Fibroblast of lung (primary cell): ENCODE data around the gene TBC1D12. TPM values are rescaled to one million over a fixed set of nuclear protein-coding genes. Genes with fewer than 3 reads are reported as not detected.

Experiments used
- DNase-seq, 2 donors: peaks; one replicate each; pipeline versions ENCODE4 v3.0.0 to v3.0.0-alpha.2; 2010; ENCODE audit warnings: low read depth in 2 of 2
- H2AFZ ChIP-seq: 2 replicates; pipeline ENCODE4 v1.5.1; 2012; ENCODE audit warnings: low read length, control low read depth, inconsistent platforms
- H3K27ac ChIP-seq: 2 replicates; pipeline ENCODE4 v1.5.1; 2011; ENCODE audit warnings: low read length, control low read depth; ENCODE audit not compliant: insufficient read depth
- H3K27me3 ChIP-seq: 2 replicates; pipeline ENCODE4 v1.5.1; 2011; ENCODE audit warnings: mild to moderate bottlenecking, low read length; ENCODE audit not compliant: control insufficient read depth, insufficient read depth
- H3K36me3 ChIP-seq: 2 replicates; pipeline ENCODE4 v1.5.1; 2011; ENCODE audit warnings: low read length; ENCODE audit not compliant: control insufficient read depth, insufficient read depth
- H3K4me1 ChIP-seq: 2 replicates; pipeline ENCODE4 v1.5.1; 2011; ENCODE audit warnings: low read length; ENCODE audit not compliant: control insufficient read depth, insufficient read depth; ENCODE audit errors: extremely low read depth
- H3K4me2 ChIP-seq: 2 replicates; pipeline ENCODE4 v1.5.1; 2011; ENCODE audit warnings: low read length, control low read depth; ENCODE audit not compliant: insufficient read depth; ENCODE audit errors: extremely low read depth
- H3K4me3 ChIP-seq, 4 experiments: fragments of 200-600 bp in 1 of 4; sonication (generic) in 1 of 4; replicated peaks in 1 of 4; 2 replicates each; pipeline ENCODE4 v1.5.1; 2011 to 2016; ENCODE audit warnings: low read length in 4 of 4, low read depth in 3 of 4, mild to moderate bottlenecking in 3 of 4, control low read depth in 2 of 4, inconsistent platforms in 1 of 4, mixed read lengths in 1 of 4; ENCODE audit not compliant: insufficient read depth in 1 of 4; ENCODE audit errors: control extremely low read depth in 1 of 4
- H3K79me2 ChIP-seq: 2 replicates; pipeline ENCODE4 v1.5.1; 2012; ENCODE audit warnings: mild to moderate bottlenecking, low read length, inconsistent platforms; ENCODE audit not compliant: control insufficient read depth, insufficient read depth
- H3K9ac ChIP-seq: 2 replicates; pipeline ENCODE4 v1.5.1; 2011; ENCODE audit warnings: mild to moderate bottlenecking, low read length, control low read depth; ENCODE audit not compliant: insufficient read depth
- H3K9me3 ChIP-seq: 2 replicates; pipeline ENCODE4 v1.5.1; 2012; ENCODE audit warnings: low read depth, low read length; ENCODE audit not compliant: control insufficient read depth, insufficient read depth
- H4K20me1 ChIP-seq: 2 replicates; pipeline ENCODE4 v1.5.1; 2011; ENCODE audit warnings: low read length; ENCODE audit not compliant: control insufficient read depth, insufficient read depth; ENCODE audit errors: extremely low read depth
- CTCF ChIP-seq, 2 donors: IDR thresholded peaks in 1 of 2; conservative IDR thresholded peaks in 1 of 2; 1 replicate in 1 of 2; 2 replicates in 1 of 2; pipeline ENCODE4 v1.5.1; 2011 to 2012; ENCODE audit warnings: low read length in 2 of 2, control low read depth in 1 of 2, inconsistent platforms in 1 of 2, low read depth in 1 of 2, mild to moderate bottlenecking in 1 of 2
- EZH2 ChIP-seq: IDR thresholded peaks from 2 replicates; pipeline ENCODE4 v1.5.1; 2012; ENCODE audit warnings: low read length, control low read depth, mild to moderate bottlenecking; ENCODE audit errors: missing control alignments
- polyA minus RNA-seq: library from RNA; depleted of rRNA, polyadenylated mRNA; stranded (reverse); fragments of >200 nt; gene quantifications from 2 replicates; pipeline ENCODE4 v1.2.3, GENCODE V29; 2011; ENCODE audit warnings: low replicate concordance
- polyA plus RNA-seq, 2 donors: library from polyadenylated mRNA; depleted of rRNA in 1 of 2; stranded (reverse) in 1 of 2; unstranded in 1 of 2; fragments of >200 nt; gene quantifications; 2 replicates each; pipeline ENCODE4 v1.2.1, GENCODE V29; 2011 to 2012; ENCODE audit warnings: missing spikeins in 1 of 2
- total RNA-seq: library from RNA; depleted of rRNA; stranded (reverse); fragments of >200 nt; gene quantifications from 2 replicates; pipeline ENCODE4 v1.2.1, GENCODE V29; 2014

The TBC1D12 gene
- total RNA-seq (11.6 and 13.9 TPM in 2 replicates), polyA plus RNA-seq (5.4 and 7.8 TPM in 2 replicates), polyA minus RNA-seq (0.51 and 1.3 TPM in 2 replicates)
- 4.3 and 6.6 TPM in 2 replicates for polyA plus RNA-seq (2012)

- no peaks in the 10 kb centered on the region for H4K20me1 ChIP-seq
- H3K4me2 ChIP-seq: peak within 1 kb of the TSS; percentile 71
- H3K9me3 ChIP-seq: no peaks in the 10 kb centered on the region
- H3K4me3 ChIP-seq: peak within 1 kb of the TSS; percentile 66 to 89 (median 76)
- DNase-seq: peak; percentile 96 to 97
- H2AFZ ChIP-seq: peak within 1 kb of the TSS; percentile 97
- peak within 1 kb of the TSS; percentile 85 for H3K9ac ChIP-seq
- H3K27ac ChIP-seq: peak within 1 kb of the TSS; percentile 76
- H3K36me3 ChIP-seq: no peaks in the 10 kb centered on the region
- H3K79me2 ChIP-seq: peaks cover 32% of the 10 kb centered on the region
- no peaks in the 10 kb centered on the region for H3K27me3 ChIP-seq
- TF ChIP-seq EZH2 (no peak), CTCF (conservative IDR thresholded peaks at IDR 0.05 in 1 of 2, IDR thresholded peaks at IDR 0.05 in 1 of 2; ENCODE audit: low read depth in 1 of 2, low read length in 2 of 2) (no peak)
- no peaks in the 10 kb centered on the region for H3K4me1 ChIP-seq
These were observed at the start of gene TBC1D12 for GRCh38 chr10:94402204-94402842. TBC1D12 (plus strand) TSS chr10:94402541; CDS start chr10:94402614, 73 bp downstream.

GRCh38 chr10:94353336-94353735, 49.0 kb upstream of the TBC1D12 start:
- DNase-seq: peak; percentile 15 to 34
- H3K36me3 ChIP-seq: peaks cover 8% of the 10 kb centered on the region

GRCh38 chr10:94355841-94356240, 46.5 kb upstream of the TBC1D12 start:
- Histone ChIP-seq H3K9me3 (no peaks in the 10 kb centered on the region), H3K4me3 (no peak overlapping the region), H3K4me1 (peaks cover 4% of the 10 kb centered on the region), H3K27ac (no peak overlapping the region), H3K36me3 (peaks cover 5% of the 10 kb centered on the region), H3K27me3 (no peaks in the 10 kb centered on the region), H3K79me2 (peaks cover 9% of the 10 kb centered on the region), H4K20me1 (no peaks in the 10 kb centered on the region), H3K9ac (no peak overlapping the region), H3K4me2 (no peak overlapping the region), H2AFZ (no peak overlapping the region)
- no peak for TF ChIP-seq CTCF (conservative IDR thresholded peaks at IDR 0.05 in 1 of 2, IDR thresholded peaks at IDR 0.05 in 1 of 2; ENCODE audit: low read depth in 1 of 2, low read length in 2 of 2)
- no peak for TF ChIP-seq EZH2
- DNase-seq: no peak

More at GRCh38 chr10:94353336-94353735, 49.0 kb upstream of the TBC1D12 start:
- no peaks in the 10 kb centered on the region for H4K20me1 ChIP-seq
- peaks cover 2% of the 10 kb centered on the region for H3K79me2 ChIP-seq
- H3K9me3 ChIP-seq: no peaks in the 10 kb centered on the region
- H3K4me2 ChIP-seq: no peak overlapping the region
- H3K4me3 ChIP-seq: no peak overlapping the region
- H2AFZ ChIP-seq: no peak overlapping the region
- H3K27me3 ChIP-seq: no peaks in the 10 kb centered on the region
- H3K9ac ChIP-seq: no peak overlapping the region
- no peak for TF ChIP-seq CTCF (conservative IDR thresholded peaks at IDR 0.05 in 1 of 2, IDR thresholded peaks at IDR 0.05 in 1 of 2; ENCODE audit: low read depth in 1 of 2, low read length in 2 of 2)
- no peak for TF ChIP-seq EZH2
- H3K4me1 ChIP-seq: peaks cover 2% of the 10 kb centered on the region
- H3K27ac ChIP-seq: no peak overlapping the region
